ENCODE measurements around the gene AARSD1. TPM values are rescaled to one million over a fixed set of nuclear protein-coding genes. Genes with fewer than 3 reads are reported as not detected.
"Not testable (repeated sequence)": the region's sequence is repeated elsewhere in the genome, so short reads cannot be mapped to it uniquely, and the experiment has no call there.

AARSD1 gene
- total RNA-seq, 4 donors from 2014 or later: 12.6 to 33.5 (median 26.5) TPM

- H3K27me3 ChIP-seq: no peaks in the 10 kb centered on the region
- TF ChIP-seq POLR2A (IDR thresholded peaks at IDR 0.05) (peak; percentile 68 to 69), CTCF (IDR thresholded peaks at IDR 0.05) (peak in 5 of 6 experiments; percentile 38 to 67 (median 51))
- peaks cover 0 to 47% (median 4%) of the 10 kb centered on the region in 4 donors for H3K4me1 ChIP-seq
- peaks cover 0 to 20% (median 0%) of the 10 kb centered on the region in 3 donors for H3K36me3 ChIP-seq
- DNase-seq: peak; percentile 85 to 96 (median 91)
- no peaks in the 10 kb centered on the region for H3K9me3 ChIP-seq
- peak within 1 kb of the TSS; percentile 86 to 94 (median 92) for H3K27ac ChIP-seq
- H3K4me3 ChIP-seq: peak within 1 kb of the TSS; percentile 58 to 69 (median 62)
Observed at GRCh38 chr17:43006639-43007551, 42.6 kb upstream of the AARSD1 start, which contains the start of gene IFI35. TSS of gene IFI35 (plus strand) at chr17:43006784. CDS start at chr17:43006948, 164 bp downstream.

- Histone ChIP-seq H3K4me3 (no peak overlapping the region), H3K4me1 (peaks cover 0 to 26% (median 4%) of the 10 kb centered on the region in 4 donors), H3K36me3 (peaks cover 0 to 42% (median 0%) of the 10 kb centered on the region in 3 donors), H3K27ac (no peak overlapping the region), H3K9me3 (no peaks in the 10 kb centered on the region), H3K27me3 (no peaks in the 10 kb centered on the region)
- DNase-seq: no peak
- no peak for TF ChIP-seq CTCF (IDR thresholded peaks at IDR 0.05)
- TF ChIP-seq POLR2A (IDR thresholded peaks at IDR 0.05): no peak
Observed at GRCh38 chr17:43003542-43004172, 39.4 kb upstream of the AARSD1 start.

GRCh38 chr17:43000894-43001293 lies 36.6 kb upstream of the AARSD1 start:
- H3K4me3 ChIP-seq, H3K9me3 ChIP-seq, H3K27ac ChIP-seq, DNase-seq, H3K27me3 ChIP-seq: not testable (repeated sequence)
- peaks cover 0 to 42% (median 0%) of the 10 kb centered on the region in 3 donors for H3K36me3 ChIP-seq
- peaks cover 0 to 10% (median 2%) of the 10 kb centered on the region in 4 donors for H3K4me1 ChIP-seq

GRCh38 chr17:42999003-42999525 lies 34.8 kb upstream of the AARSD1 start:
- no peak for DNase-seq
- peaks cover 0 to 10% (median 2%) of the 10 kb centered on the region in 4 donors for H3K4me1 ChIP-seq
- H3K27ac ChIP-seq: peak overlapping the region; percentile 83 to 94 (median 92)
- peaks cover 0 to 42% (median 0%) of the 10 kb centered on the region in 3 donors for H3K36me3 ChIP-seq
- no peaks in the 10 kb centered on the region for H3K9me3 ChIP-seq
- TF ChIP-seq POLR2A (IDR thresholded peaks at IDR 0.05) (no peak), CTCF (IDR thresholded peaks at IDR 0.05) (no peak)
- no peaks in the 10 kb centered on the region for H3K27me3 ChIP-seq
- peak overlapping the region; percentile 49 to 79 (median 68) for H3K4me3 ChIP-seq

GRCh38 chr17:42997984-42998938 lies 34.0 kb upstream of the AARSD1 start, which contains the start of gene RPL27:
TSS of gene RPL27 (plus strand) at chr17:42998419. CDS start at chr17:42998751, 332 bp downstream.
- TF ChIP-seq CTCF (IDR thresholded peaks at IDR 0.05) (peak; percentile 89 to 98 (median 94)), POLR2A (IDR thresholded peaks at IDR 0.05) (peak; percentile 85 to 93)
- Histone ChIP-seq H3K4me1 (peaks cover 0 to 10% (median 2%) of the 10 kb centered on the region in 4 donors), H3K27ac (peak within 1 kb of the TSS; percentile 83 to 94 (median 92)), H3K36me3 (peaks cover 0 to 40% (median 0%) of the 10 kb centered on the region in 3 donors), H3K27me3 (no peaks in the 10 kb centered on the region), H3K9me3 (no peaks in the 10 kb centered on the region), H3K4me3 (peak within 1 kb of the TSS; percentile 49 to 79 (median 68))
- peak; percentile 97 to 99 (median 98) for DNase-seq

All from Peyer's patch (tissue), 4 donors.